Activated T-cell treated with anti-CD3 and anti-CD28 coated beads, Interleukin-2, amount 50 U/mL, for 48 hours (primary cell): ENCODE data around the gene ZNF496.
"Not testable (repeated sequence)": the region's sequence is repeated elsewhere in the genome, so short reads cannot be mapped to it uniquely, and the experiment has no call there.

ENCODE experiments used
- DNase-seq, 2 experiments: peaks; one replicate each; pipeline ENCODE4 v3.0.0-alpha.2; 2020

The ZNF496 gene

GRCh38 chr1:247358920-247359319 lies 27.3 kb upstream of the ZNF496 start:
- no peak for DNase-seq

- DNase-seq = no peak
Measured at GRCh38 chr1:247357781-247358211, 26.1 kb upstream of the ZNF496 start.

GRCh38 chr1:247357052-247357780 lies 25.5 kb upstream of the ZNF496 start:
- no peak for DNase-seq

GRCh38 chr1:247355160-247355559 lies 23.5 kb upstream of the ZNF496 start:
- not testable (repeated sequence) for DNase-seq

DNA sequence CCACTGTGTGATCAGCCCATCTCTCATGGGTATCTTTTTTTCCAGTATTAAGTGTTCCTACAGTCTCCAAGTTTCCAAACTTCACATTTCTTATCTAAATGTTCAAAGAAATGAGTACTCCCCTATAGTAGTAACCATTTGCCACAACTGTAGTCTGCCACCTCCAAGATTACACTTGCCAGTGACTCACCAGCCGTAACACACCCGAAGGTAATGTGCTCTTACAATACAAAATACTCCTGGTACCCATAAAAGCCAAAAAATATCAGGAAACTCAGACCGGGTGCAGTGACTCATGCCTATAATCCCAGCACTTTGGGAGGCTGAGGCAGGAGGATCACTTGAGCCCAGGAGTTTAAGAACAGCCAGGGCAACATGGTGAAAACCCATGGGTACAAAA lies 20.5 kb upstream of the ZNF496 start:
- no peak for DNase-seq

- DNase-seq = no peak
Measured at GRCh38 chr1:247350587-247350986, 18.9 kb upstream of the ZNF496 start.

DNA sequence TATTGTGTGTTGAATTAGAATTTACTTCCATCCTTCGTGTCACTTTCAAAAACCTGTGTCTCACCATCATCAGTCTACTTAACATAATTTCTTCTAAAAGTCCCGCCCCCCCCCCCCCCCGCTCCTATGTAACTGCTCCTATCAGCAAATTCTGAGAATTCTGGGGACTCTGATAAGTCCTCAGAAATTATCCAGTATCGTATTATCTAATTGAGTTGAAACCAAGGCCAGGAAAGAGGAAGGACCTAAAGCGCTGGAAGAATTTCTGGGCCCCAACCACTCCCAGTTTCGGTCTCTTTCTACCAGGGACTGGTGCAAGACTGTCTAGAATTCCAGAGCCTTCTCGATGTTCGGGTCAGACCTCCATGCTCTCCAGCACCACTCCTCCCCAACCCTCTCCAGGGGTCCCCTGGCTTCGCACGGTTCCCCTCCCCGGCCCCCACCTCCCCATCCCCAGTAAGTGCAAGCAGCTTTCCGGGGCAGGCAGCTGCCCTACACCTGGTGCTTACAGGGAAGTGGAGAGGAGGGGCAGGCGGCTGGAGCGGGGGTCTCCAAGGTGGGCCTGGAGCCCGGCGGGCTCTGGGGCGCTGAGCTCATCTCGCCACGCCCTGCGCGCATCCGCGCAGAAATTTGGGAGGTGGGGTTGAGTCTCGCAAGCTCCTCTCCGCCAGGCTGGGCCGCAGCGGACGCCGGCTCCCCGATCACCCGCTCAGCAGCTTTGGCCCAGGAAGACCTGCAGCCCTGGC lies 16.0 kb upstream of the ZNF496 start:
- DNase-seq = no peak

GRCh38 chr1:247345881-247346280 lies 14.2 kb upstream of the ZNF496 start:
- DNase-seq = no peak

DNA sequence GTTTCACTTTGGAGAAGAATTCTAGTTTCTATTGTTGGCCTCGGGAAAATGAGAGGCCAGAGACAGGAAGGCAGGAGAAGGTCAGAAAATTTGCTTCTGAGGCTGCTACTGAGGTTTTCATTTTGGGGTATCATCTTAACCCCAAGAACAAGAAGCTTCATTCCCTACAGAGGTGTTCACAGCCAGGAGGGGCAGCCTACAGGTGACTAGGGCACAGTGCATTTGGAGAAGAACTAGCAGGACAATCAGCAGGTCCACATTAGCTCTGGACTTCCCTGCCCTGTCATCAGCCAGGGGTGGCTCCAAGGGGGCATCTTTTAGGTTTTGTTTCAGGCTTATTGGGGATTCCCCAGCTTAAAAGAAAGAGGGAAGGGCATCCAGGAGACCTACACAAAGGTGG lies 12.1 kb upstream of the ZNF496 start:
- DNase-seq = no peak

DNA sequence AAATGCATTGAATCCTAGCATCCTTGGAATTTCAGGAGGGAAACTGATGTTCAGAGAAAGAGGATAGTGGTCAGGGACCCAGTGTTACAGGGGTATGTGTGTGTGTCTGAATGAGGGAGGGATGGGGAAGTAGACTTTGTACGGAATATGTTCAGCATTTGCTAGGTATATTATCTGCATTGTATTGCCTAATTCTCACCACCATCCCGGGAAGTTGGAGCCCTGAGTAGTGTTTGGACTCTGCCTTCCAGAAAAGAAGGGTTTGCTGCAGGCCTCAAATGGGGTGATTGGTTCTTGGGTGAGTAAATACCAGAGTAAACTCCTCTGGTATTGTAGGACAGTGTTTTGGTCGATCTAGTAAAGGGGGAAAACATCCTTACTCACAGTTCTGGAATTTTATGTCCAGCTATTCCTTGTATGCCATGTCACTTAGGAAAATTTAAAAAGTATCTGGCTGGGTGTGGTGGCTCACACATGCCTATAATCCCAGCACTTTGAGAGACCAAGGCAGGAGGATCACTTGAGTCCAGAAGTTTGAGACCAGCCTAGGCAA lies 7.1 kb upstream of the ZNF496 start:
- no peak for DNase-seq

GRCh38 chr1:247337961-247338360 lies 6.3 kb upstream of the ZNF496 start:
- DNase-seq = no peak

DNA sequence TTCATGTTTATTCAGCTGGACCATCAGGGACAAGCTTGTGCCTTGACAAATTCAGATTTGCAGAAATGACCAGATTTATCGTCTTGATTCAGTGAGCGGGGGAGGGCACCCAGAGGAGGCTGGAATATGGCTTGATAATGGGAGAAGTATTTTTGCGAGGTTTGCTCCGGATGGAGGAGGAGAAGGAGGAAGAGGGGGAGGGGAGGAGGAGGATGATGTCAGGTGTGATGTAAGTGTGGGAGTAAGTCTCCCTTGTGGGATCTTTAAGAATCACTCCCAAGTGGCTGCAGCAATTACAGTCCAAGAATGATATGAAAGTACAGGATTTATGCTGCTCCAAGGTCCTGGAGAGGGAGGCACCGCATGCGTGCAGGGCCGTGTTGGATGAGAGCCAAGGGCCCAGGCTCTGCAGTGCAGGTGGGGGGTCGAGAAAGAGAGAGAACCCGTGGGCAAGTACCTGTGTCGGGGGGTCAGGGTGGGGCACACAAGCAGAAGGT lies 5.6 kb upstream of the ZNF496 start:
- DNase-seq = no peak

DNA sequence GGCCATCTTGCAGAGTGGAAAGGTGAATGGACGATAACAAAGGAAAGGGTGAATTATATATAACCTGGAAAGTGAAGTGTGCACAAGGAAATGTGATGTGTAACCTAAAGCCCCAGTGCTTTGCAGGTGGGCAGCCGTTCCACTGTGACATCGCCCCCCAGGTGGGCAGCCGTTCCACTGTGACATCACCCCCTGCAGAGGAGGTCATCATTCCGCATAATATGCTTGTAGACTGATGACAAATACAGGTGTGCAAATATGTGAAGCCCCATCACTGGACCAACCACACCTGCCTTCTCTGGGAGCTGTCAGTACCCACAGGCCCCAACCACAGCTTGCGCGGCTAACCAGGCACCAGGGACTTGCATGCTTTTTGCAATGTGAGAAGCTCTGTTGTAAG lies 4.7 kb upstream of the ZNF496 start:
- no peak for DNase-seq

GRCh38 chr1:247335882-247336281 lies 4.2 kb upstream of the ZNF496 start:
- no peak for DNase-seq

GRCh38 chr1:247334378-247335133 lies 2.9 kb upstream of the ZNF496 start:
- DNase-seq = no peak

DNA sequence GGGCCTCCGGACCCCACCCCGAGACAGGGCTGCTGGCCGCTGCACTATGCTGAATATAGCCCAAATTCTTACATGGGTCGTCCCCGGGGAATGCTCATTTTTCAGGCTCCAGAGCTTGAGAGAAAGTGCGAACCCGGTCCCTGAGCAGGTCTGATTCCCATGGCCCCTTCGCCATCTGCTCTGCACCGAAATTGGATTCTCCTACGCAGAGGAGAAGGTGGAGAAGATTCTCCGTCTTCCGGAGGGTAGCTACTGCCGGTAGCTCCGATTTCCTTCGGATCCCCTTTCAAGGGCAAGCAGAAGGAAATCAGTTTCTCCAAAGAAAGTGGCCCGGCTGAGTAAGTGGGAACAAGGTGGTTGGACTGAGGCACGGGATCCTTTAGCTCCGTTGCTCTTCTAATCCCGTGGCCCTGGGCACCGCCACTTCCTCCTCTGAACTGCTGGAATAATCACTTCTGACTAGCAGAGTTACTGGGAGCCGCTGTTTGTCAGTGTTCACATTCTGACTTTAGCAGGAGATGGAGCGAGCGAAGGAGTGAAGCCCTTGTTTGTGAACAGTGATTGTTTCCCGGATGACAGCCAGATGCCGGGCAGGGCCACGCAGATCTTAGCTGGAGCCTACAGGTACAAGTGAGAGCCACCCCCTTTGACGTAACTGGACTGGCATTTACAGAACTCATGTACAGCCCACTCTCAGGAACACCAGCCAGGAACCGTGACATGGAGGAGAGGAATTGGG lies 1.1 kb upstream of the ZNF496 start:
- DNase-seq = no peak

- DNase-seq = peak; percentile 70 to 73
Measured at GRCh38 chr1:247332215-247332622, 552 bp upstream of the ZNF496 start.

DNA sequence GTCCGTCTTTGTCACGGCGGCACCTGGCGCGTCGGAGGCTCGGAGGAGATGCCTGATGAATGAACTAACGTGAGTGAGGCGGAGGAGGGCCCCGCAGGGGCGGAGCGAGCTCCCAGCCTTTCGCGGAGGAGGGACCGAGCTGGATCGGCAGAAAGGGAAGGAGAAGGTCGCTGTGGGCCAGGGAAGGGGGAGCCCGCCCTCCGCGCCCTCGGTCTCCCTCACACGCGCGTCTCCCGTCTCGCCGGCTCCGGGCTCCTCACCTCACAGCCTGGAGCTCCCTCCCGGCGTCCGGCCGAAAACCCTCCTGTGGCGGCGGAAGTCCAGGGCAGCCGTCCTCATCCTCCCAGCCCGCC lies 519 bp downstream of the ZNF496 start:
- peak; percentile 84 to 85 for DNase-seq

- no peak for DNase-seq
Measured at GRCh38 chr1:247330548-247331171, 1.0 kb downstream of the ZNF496 start.

DNA sequence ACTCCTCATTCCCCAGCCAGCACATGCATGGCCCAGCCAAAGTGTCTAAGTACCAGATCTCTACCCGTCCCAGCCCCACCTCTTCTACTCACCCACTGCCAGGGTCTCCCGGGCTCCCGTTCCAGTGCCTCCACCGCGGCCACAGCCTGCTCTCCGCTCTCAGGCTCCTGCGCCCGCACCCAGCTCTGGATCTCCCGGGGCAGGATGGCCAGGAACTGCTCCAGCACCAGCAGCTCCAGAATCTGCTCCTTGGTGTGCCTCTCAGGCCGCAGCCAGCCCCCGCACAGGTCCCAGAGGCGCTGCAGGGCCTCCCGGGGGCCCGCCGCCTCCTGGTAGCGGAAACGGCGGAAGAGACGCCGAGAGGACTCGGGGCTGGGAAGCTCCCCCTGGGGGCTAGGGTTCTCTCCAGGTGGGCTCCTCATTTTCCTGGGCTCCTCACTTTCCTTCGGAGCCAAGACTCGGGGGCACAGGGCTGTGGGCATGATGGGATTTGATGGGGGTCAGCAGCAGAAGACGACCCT lies 2.5 kb downstream of the ZNF496 start:
- DNase-seq = no peak

DNA sequence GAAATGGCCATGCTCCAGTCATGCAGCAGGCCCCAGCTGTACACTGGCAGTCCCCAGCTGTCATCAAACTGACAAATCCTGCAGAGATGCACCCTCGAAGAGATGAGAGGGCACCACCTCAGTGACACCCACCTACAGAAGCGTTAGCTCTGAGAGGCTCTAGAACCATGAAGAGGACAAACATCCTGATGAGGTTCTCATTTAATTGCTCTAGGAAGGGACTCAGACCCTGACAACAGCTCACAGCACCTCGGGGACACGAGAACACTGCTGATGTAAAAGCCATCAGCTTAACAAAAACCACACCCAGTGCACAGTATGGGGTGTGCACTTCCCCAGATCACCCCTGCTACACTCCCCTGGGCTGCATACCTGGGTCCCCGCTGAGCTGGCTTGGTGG lies 3.4 kb downstream of the ZNF496 start:
- DNase-seq = no peak
